Loucy (cell line): ENCODE results near the gene PRDX4.

Source experiments
- H2AFZ ChIP-seq: fragments of 200-600 bp; sonication (generic); 2 replicates; pipeline ENCODE4 v1.6.0; 2016; ENCODE audit warnings: antibody characterized with exemption, mild to moderate bottlenecking, low read length, moderate library complexity
- H3F3A ChIP-seq: fragments of 200-600 bp; 2 replicates; pipeline ENCODE4 v1.6.0; 2016; ENCODE audit warnings: antibody characterized with exemption, low read depth, mild to moderate bottlenecking
- H3K27me3 ChIP-seq: fragments of 200-600 bp; sonication (generic); 2 replicates; pipeline ENCODE4 v1.6.1; 2014; ENCODE audit warnings: low read length, mild to moderate bottlenecking; ENCODE audit not compliant: insufficient read depth, poor library complexity, severe bottlenecking
- H3K36me3 ChIP-seq: fragments of 200-600 bp; sonication (generic); 2 replicates; pipeline ENCODE4 v1.6.1; 2016; ENCODE audit warnings: low read length; ENCODE audit not compliant: insufficient read depth
- H3K4me1 ChIP-seq: fragments of 200-600 bp; sonication (generic); 2 replicates; pipeline ENCODE4 v1.5.1; 2014; ENCODE audit warnings: low read length, mild to moderate bottlenecking; ENCODE audit not compliant: insufficient read depth, poor library complexity, severe bottlenecking
- H3K4me2 ChIP-seq: fragments of 200-600 bp; sonication (generic); 2 replicates; pipeline ENCODE4 v1.6.0; 2014; ENCODE audit warnings: antibody characterized with exemption, low read length, low read depth, mild to moderate bottlenecking; ENCODE audit not compliant: poor library complexity, severe bottlenecking
- H3K4me3 ChIP-seq: fragments of 200-600 bp; sonication (generic); 2 replicates; pipeline ENCODE4 v1.5.1; 2014; ENCODE audit warnings: low read length, mild to moderate bottlenecking, mixed read lengths; ENCODE audit not compliant: poor library complexity, severe bottlenecking
- H3K79me2 ChIP-seq: fragments of 200-600 bp; sonication (generic); 2 replicates; pipeline ENCODE4 v1.6.1; 2014; ENCODE audit warnings: low read length; ENCODE audit not compliant: insufficient read depth
- H3K9ac ChIP-seq: fragments of 200-600 bp; sonication (generic); 2 replicates; pipeline ENCODE4 v1.6.0; 2014; ENCODE audit warnings: mild to moderate bottlenecking, low read depth, low read length, moderate library complexity; ENCODE audit not compliant: poor library complexity, severe bottlenecking
- H3K9me2 ChIP-seq: fragments of 200-600 bp; sonication (generic); replicated peaks from 2 replicates; pipeline ENCODE4 v1.6.1; 2016; ENCODE audit warnings: low read depth, low read length, mixed read lengths
- H3K9me3 ChIP-seq: fragments of 200-600 bp; sonication (generic); 2 replicates; pipeline ENCODE4 v1.6.1; 2014; ENCODE audit warnings: mild to moderate bottlenecking, antibody characterized with exemption, low read length, low read depth; ENCODE audit not compliant: insufficient read depth
- H4K20me1 ChIP-seq: fragments of 200-600 bp; sonication (generic); 2 replicates; pipeline ENCODE4 v1.6.0; 2014; ENCODE audit warnings: antibody characterized with exemption, low read length, mild to moderate bottlenecking; ENCODE audit not compliant: insufficient read depth, poor library complexity, severe bottlenecking
- CTCF ChIP-seq: fragments of 200-600 bp; sonication (generic); conservative IDR thresholded peaks from 2 replicates; pipeline ENCODE4 v1.5.1; 2014; ENCODE audit warnings: mild to moderate bottlenecking, antibody characterized with exemption, low read length
- EZH2phosphoT487 ChIP-seq: fragments of 200-600 bp; IDR thresholded peaks from 2 replicates; pipeline ENCODE4 v1.6.1; 2018; ENCODE audit warnings: antibody characterized with exemption, mild to moderate bottlenecking, moderate library complexity, borderline replicate concordance

The PRDX4 gene

GRCh38 chrX:23667239-23668177 is at the start of gene PRDX4:
Gene PRDX4, plus strand, starts transcription at chrX:23667493. Its CDS starts 78 bp downstream, at chrX:23667571.
- Histone ChIP-seq H3K4me1 (peaks cover 9% of the 10 kb centered on the region), H3K79me2 (peaks cover 31% of the 10 kb centered on the region), H3K9ac (peak within 1 kb of the TSS; percentile 86), H4K20me1 (peaks cover 6% of the 10 kb centered on the region), H3F3A (no peaks in the 10 kb centered on the region), H3K9me3 (no peaks in the 10 kb centered on the region), H2AFZ (peak within 1 kb of the TSS; percentile 89), H3K4me3 (peak within 1 kb of the TSS; percentile 82), H3K4me2 (peak within 1 kb of the TSS; percentile 84), H3K27me3 (no peaks in the 10 kb centered on the region), H3K36me3 (peaks cover 4% of the 10 kb centered on the region; the same call in 1 of the 2 replicates), H3K9me2 (no peaks in the 10 kb centered on the region)
- TF ChIP-seq EZH2phosphoT487 (no peak), CTCF (no peak)

- H3K36me3 ChIP-seq, result no peaks in the 10 kb centered on the region
- H3K4me3 ChIP-seq, result no peak overlapping the region
- H3K4me2 ChIP-seq, result no peak overlapping the region
- no peaks in the 10 kb centered on the region for H3K79me2 ChIP-seq
- H3K9me2 ChIP-seq, result no peaks in the 10 kb centered on the region
- no peaks in the 10 kb centered on the region for H3K4me1 ChIP-seq
- H3K27me3 ChIP-seq, result no peaks in the 10 kb centered on the region
- no peak overlapping the region for H3K9ac ChIP-seq
- no peak for TF ChIP-seq CTCF
- TF ChIP-seq EZH2phosphoT487, result no peak
- no peaks in the 10 kb centered on the region for H4K20me1 ChIP-seq
- no peak overlapping the region for H2AFZ ChIP-seq
- H3K9me3 ChIP-seq, result no peaks in the 10 kb centered on the region
- no peaks in the 10 kb centered on the region for H3F3A ChIP-seq
Observed at GRCh38 chrX:23621621-23622265, 45.5 kb upstream of the PRDX4 start.

- TF ChIP-seq CTCF, result no peak
- no peak for TF ChIP-seq EZH2phosphoT487
- H3K36me3 ChIP-seq, result no peaks in the 10 kb centered on the region
- no peak overlapping the region for H3K4me2 ChIP-seq
- H2AFZ ChIP-seq, result no peak overlapping the region
- no peaks in the 10 kb centered on the region for H3F3A ChIP-seq
- H3K4me1 ChIP-seq, result no peaks in the 10 kb centered on the region
- no peaks in the 10 kb centered on the region for H3K9me3 ChIP-seq
- H3K79me2 ChIP-seq, result no peaks in the 10 kb centered on the region
- H3K4me3 ChIP-seq, result no peak overlapping the region
- H4K20me1 ChIP-seq, result no peaks in the 10 kb centered on the region
- no peaks in the 10 kb centered on the region for H3K9me2 ChIP-seq
- H3K27me3 ChIP-seq, result no peaks in the 10 kb centered on the region
- H3K9ac ChIP-seq, result no peak overlapping the region
Observed at GRCh38 chrX:23623797-23624196, 43.5 kb upstream of the PRDX4 start.
